GM04503 (cell line): ENCODE measurements around the gene NR2F6.
"Not testable (repeated sequence)": the region's sequence is repeated elsewhere in the genome, so short reads cannot be mapped to it uniquely, and the experiment has no call there.

Experiments
- DNase-seq: peaks from one replicate; pipeline ENCODE4 v3.0.0-alpha.2; 2012; ENCODE audit warnings: low read depth

Gene NR2F6

GRCh38 chr19:17210296-17210695 is 35.4 kb downstream of the NR2F6 start:
- no peak for DNase-seq

DNA sequence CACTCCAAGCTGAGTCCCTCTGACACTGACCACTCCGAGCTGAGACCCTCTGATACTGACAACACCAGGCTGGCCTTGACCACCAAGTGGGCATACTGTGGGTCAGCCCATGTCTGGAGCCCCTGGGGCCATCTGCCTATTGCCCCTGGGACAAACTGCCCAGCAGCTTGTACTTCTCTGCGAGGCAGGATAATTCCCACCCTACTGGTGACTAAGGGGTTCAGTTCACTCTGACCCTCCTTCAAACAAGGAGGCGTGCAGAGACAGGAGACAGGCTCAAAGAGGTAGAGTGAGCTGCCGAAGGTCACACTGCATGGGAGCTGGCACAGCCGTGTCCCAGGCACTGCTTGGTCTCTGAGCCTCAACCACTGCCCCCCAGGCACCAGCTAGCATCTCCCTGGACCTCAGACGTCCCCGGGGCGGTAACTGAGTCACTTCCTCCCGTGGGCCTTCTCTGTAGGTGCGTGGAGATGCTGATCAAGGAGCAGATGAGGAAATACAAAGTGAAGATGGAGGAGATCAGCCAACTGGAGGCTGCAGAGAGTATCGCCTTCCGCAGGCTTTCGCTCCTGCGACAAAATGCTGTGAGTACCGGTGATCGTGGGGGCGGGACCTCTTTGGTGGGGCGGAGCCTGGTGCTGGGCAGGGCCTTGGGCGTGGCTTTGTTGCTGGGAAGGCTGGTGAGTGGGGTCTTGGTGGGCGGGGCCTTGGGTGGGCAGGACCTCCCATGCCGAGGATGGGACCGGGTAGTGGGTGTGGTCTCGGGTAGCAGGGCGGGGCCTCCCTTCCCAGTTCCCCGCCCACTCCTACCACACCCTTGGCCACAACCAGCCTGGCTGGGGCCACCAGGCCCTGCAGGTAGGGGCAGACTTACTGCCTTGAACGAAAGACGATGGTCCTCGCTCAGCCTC is 36.3 kb downstream of the NR2F6 start:
- no peak for DNase-seq

- no peak for DNase-seq
Observed at GRCh38 chr19:17206736-17207581, 38.8 kb downstream of the NR2F6 start.

GRCh38 chr19:17205237-17206140 is 40.2 kb downstream of the NR2F6 start:
- DNase-seq, result no peak

DNA sequence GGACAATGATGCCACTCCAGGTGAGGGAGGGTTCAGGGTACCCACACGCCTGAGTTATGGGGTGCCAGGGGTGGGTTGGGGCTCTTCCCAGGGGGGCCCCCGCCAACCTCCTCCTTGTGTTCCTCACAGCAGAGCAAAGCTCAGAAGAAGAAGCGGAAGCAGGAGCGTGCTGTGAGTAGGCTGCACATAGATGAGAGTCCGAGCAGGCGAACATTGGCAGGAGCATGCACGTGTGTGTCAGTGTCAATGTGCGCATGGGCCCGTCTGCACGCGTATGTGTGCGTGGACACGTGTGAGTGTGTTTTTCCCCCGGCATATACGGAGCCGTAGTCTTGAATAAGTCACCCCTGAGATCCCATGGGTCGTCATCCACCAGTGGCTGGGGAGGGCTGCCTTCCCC is 43.0 kb downstream of the NR2F6 start:
- no peak for DNase-seq

- DNase-seq, result no peak
Observed at GRCh38 chr19:17202249-17202648, 43.5 kb downstream of the NR2F6 start.

GRCh38 chr19:17200408-17201079 is 45.2 kb downstream of the NR2F6 start:
- DNase-seq, result no peak

DNA sequence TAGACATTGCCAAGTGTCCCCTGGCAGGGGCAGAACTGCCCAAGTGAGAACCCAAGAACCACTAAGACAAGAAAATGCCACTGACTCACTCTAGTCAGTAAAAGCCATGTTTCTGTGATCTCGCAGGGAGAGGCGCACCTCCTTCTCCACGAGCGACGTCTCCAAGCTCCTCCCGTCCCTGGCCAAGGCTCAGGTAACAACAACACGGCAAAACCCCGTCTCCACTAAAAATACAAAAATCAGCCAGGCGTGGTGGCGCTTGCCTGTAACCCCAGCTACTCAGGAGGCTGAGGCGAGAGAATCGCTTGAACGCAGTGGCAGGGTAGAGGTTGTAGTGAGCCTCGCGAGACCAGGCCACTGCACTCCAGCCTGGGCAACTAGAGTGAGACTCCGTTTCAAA is 48.1 kb downstream of the NR2F6 start:
- no peak for DNase-seq

- DNase-seq, result no peak
Observed at GRCh38 chr19:17196610-17197009, 49.1 kb downstream of the NR2F6 start.

- DNase-seq, result no peak
Observed at GRCh38 chr19:17195106-17195505, 50.6 kb downstream of the NR2F6 start.

- DNase-seq, result no peak
Observed at GRCh38 chr19:17194608-17195007, 51.1 kb downstream of the NR2F6 start.

DNA sequence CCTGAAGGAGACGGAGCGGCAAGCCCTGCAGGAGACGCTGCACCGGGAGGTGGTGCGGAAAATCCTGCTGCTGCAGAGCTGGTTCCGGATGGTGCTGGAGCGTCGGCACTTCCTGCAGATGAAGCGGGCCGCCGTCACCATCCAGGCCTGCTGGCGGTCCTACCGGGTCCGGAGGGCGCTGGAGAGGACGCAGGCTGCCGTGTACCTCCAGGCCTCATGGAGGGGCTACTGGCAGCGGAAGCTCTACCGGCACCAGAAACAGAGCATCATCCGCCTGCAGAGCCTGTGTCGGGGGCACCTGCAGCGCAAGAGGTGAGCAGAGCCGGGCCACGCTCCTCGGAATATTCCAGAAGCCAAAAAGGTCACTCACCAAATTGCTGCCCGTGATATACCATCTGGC is 53.0 kb downstream of the NR2F6 start:
- DNase-seq, result no peak

DNA sequence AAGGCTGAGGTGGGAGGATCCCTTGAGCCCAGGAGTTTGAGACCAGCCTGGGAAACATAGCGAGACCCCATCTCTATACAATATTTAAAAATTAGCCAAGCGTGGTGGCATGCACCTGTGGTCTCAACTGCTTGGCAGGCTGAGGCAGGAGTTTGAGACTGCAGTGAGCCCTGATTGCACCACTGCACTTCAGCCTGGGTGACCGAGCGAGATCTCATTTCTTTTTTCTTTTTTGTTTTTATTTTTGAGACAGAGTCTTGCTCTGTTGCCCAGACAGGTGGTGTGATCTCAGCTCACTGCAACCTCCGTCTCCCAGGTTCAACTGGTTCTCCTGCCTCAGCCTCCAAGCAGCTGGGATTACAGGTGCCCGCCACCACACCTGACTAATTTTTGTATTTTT is 54.0 kb downstream of the NR2F6 start:
- DNase-seq, result not testable (repeated sequence)

- DNase-seq, result no peak
Observed at GRCh38 chr19:17185590-17185989, 60.1 kb downstream of the NR2F6 start.

- DNase-seq, result no peak
Observed at GRCh38 chr19:17184371-17184841, 61.3 kb downstream of the NR2F6 start.

DNA sequence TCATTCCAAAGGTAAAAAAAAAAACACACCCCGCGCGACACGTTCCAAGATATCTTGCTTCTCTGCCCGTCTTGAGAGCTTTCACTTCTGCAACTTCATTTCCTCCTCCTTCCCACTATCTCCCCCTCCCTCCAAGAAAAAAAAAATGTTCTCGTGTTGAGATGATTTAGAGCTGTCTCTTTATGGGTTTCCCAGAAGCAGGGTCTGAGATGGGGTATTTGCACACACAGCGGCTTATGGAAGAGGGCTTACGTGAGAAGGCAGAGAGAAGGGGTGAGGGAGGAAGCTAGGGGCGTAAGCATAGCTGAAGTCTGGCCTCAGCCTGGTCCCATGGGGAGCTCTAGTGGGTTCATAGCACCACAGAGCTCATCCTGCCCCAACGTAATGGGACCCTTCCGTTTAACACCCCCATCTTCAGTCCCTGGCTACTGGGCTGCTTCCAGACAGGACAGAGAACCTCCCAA is 61.8 kb downstream of the NR2F6 start:
- DNase-seq, result no peak

GRCh38 chr19:17183271-17183761 is 62.4 kb downstream of the NR2F6 start:
- DNase-seq, result no peak
